Fibroblast of lung (primary cell): ENCODE data around the gene ZDHHC11.
"Not testable (repeated sequence)": the region's sequence is repeated elsewhere in the genome, so short reads cannot be mapped to it uniquely, and the experiment has no call there.

Source experiments
- CTCF ChIP-seq, 2 donors: IDR thresholded peaks in 1 of 2; conservative IDR thresholded peaks in 1 of 2; 1 replicate in 1 of 2; 2 replicates in 1 of 2; pipeline ENCODE4 v1.5.1; 2011 to 2012; ENCODE audit warnings: low read length in 2 of 2, control low read depth in 1 of 2, inconsistent platforms in 1 of 2, low read depth in 1 of 2, mild to moderate bottlenecking in 1 of 2
- EZH2 ChIP-seq: IDR thresholded peaks from 2 replicates; pipeline ENCODE4 v1.5.1; 2012; ENCODE audit warnings: low read length, control low read depth, mild to moderate bottlenecking; ENCODE audit errors: missing control alignments

- not testable (repeated sequence) for TF ChIP-seq CTCF (conservative IDR thresholded peaks at IDR 0.05 in 1 of 2, IDR thresholded peaks at IDR 0.05 in 1 of 2; ENCODE audit: low read depth in 1 of 2, low read length in 2 of 2); EZH2
Measured at GRCh38 chr5:775595-775960, 75.2 kb downstream of the ZDHHC11 start.
